Calu3 (cell line): Measurements from ENCODE around the gene MRPL51. TPM values are rescaled to one million over a fixed set of nuclear protein-coding genes. Genes with fewer than 3 reads are reported as not detected.

Experiments
- BruUV-seq: library from RNA; stranded (reverse); fragments of 400-500 nt; replicated peaks from 2 replicates; lab custom pipeline; 2021; lab: Mats Ljungman, UMichigan
- CTCF ChIA-PET: fragments of 300-600 bp; sonication (Branson Sonifier 250); formaldehyde crosslinking; loops from one replicate; lab custom pipeline; 2022; ENCODE audit warnings: antibody characterized with exemption; lab: Charles Lee
- DNase-seq: peaks from one replicate; pipeline ENCODE4 v3.0.0; 2022
- H3K27ac Mint-ChIP-seq: one replicate; pipeline ENCODE4 v1.8.0; 2022; ENCODE audit warnings: mixed read lengths; ENCODE audit not compliant: unreplicated experiment
- H3K27me3 Mint-ChIP-seq: one replicate; pipeline ENCODE4 v1.8.0; 2022; ENCODE audit warnings: mixed read lengths; ENCODE audit not compliant: unreplicated experiment
- H3K36me3 Mint-ChIP-seq: one replicate; pipeline ENCODE4 v1.8.0; 2022; ENCODE audit warnings: mild to moderate bottlenecking, moderate library complexity, mixed read lengths; ENCODE audit not compliant: insufficient read depth, unreplicated experiment
- H3K4me1 Mint-ChIP-seq: one replicate; pipeline ENCODE4 v1.8.0; 2022; ENCODE audit warnings: mild to moderate bottlenecking, low read depth, mixed read lengths; ENCODE audit not compliant: unreplicated experiment
- H3K4me3 Mint-ChIP-seq: one replicate; pipeline ENCODE4 v1.8.0; 2022; ENCODE audit warnings: mild to moderate bottlenecking, low read depth, moderate library complexity, mixed read lengths; ENCODE audit not compliant: unreplicated experiment
- H3K9me3 Mint-ChIP-seq: one replicate; pipeline ENCODE4 v1.8.0; 2022; ENCODE audit warnings: low read depth, mixed read lengths; ENCODE audit not compliant: unreplicated experiment
- intact Hi-C: fragments of 100-400 bp; cut with micrococcal nuclease; formaldehyde crosslinking; loops from one replicate; pipeline ENCODE4 v1.10.0; 2022; ENCODE audit not compliant: unreplicated experiment
- total RNA-seq: library from RNA; stranded (reverse); gene quantifications from 2 replicates; pipeline ENCODE4 v1.2.3, GENCODE V29; 2022
- TF ChIP-seq, protein P1 (sequence below): fragments of 200-600 bp; IDR thresholded peaks from one replicate; pipeline ENCODE4 v1.8.0; 2022; ENCODE audit warnings: antibody characterized with exemption; ENCODE audit not compliant: unreplicated experiment

MRPL51 gene
- total RNA-seq, 1 experiment from 2014 or later, result 220 TPM

DNA sequence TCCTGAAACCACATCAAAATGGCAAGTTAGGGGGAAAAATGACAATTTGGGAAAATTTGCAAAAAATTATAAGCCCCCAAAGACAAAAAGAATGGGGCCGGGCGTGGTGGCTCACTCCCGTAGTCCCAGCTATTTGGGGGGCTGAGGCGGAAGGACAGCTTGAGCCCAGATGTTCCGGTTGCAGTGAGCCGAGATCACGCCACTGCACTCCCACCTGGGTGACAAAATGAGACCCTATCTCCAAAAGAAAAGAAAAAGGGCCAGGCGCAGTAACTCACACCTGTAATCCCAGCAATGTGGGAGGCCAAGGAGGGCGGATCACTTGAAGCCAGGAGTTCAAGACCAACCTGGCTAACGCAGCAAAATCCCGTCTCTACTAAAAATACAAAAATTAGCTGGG, 20.6 kb downstream of the MRPL51 start:
- H3K9me3 Mint-ChIP-seq, result no peaks in the 10 kb centered on the region
- no TSS peak for BruUV-seq
- TF ChIP-seq, protein P1, sequence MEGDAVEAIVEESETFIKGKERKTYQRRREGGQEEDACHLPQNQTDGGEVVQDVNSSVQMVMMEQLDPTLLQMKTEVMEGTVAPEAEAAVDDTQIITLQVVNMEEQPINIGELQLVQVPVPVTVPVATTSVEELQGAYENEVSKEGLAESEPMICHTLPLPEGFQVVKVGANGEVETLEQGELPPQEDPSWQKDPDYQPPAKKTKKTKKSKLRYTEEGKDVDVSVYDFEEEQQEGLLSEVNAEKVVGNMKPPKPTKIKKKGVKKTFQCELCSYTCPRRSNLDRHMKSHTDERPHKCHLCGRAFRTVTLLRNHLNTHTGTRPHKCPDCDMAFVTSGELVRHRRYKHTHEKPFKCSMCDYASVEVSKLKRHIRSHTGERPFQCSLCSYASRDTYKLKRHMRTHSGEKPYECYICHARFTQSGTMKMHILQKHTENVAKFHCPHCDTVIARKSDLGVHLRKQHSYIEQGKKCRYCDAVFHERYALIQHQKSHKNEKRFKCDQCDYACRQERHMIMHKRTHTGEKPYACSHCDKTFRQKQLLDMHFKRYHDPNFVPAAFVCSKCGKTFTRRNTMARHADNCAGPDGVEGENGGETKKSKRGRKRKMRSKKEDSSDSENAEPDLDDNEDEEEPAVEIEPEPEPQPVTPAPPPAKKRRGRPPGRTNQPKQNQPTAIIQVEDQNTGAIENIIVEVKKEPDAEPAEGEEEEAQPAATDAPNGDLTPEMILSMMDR, result no peak
- peaks cover 23% of the 10 kb centered on the region for H3K36me3 Mint-ChIP-seq
- no peak for DNase-seq
- H3K4me3 Mint-ChIP-seq, result no peak overlapping the region
- no peak overlapping the region for H3K27ac Mint-ChIP-seq
- intact Hi-C loops, result loop anchor here (5.0 kb wide), 1 partner anchor 260 kb away; no protein-coding TSS in a partner anchor
- CTCF ChIA-PET, result no interaction called here
- H3K27me3 Mint-ChIP-seq, result no peaks in the 10 kb centered on the region
- H3K4me1 Mint-ChIP-seq, result peaks cover 18% of the 10 kb centered on the region

DNA sequence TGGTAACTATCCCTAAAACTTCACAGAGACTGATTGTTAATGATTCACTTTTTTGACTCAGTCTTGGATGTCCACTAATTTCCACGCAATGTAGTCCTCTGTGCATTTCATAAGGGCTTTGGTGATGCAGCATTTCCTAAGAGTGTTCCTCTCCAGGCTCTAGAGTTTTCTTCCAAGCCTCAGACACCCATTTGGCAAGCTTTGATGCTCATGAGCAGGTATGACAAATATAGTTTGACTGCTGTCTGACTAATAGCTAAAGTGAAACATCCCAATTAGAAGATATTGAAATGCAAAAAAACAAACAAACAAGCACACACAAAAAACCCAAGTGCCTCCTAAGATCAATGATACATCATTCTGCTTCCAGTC, 21.1 kb downstream of the MRPL51 start:
- peaks cover 23% of the 10 kb centered on the region for H3K36me3 Mint-ChIP-seq
- intact Hi-C loops, result loop anchor here (5.0 kb wide), 1 partner anchor 260 kb away; no protein-coding TSS in a partner anchor
- no peak overlapping the region for H3K27ac Mint-ChIP-seq
- BruUV-seq, result no TSS peak
- TF ChIP-seq, protein P1, result no peak
- H3K4me1 Mint-ChIP-seq, result peaks cover 18% of the 10 kb centered on the region
- H3K9me3 Mint-ChIP-seq, result no peaks in the 10 kb centered on the region
- no peak for DNase-seq
- no peaks in the 10 kb centered on the region for H3K27me3 Mint-ChIP-seq
- H3K4me3 Mint-ChIP-seq, result no peak overlapping the region
- CTCF ChIA-PET, result no interaction called here

DNA sequence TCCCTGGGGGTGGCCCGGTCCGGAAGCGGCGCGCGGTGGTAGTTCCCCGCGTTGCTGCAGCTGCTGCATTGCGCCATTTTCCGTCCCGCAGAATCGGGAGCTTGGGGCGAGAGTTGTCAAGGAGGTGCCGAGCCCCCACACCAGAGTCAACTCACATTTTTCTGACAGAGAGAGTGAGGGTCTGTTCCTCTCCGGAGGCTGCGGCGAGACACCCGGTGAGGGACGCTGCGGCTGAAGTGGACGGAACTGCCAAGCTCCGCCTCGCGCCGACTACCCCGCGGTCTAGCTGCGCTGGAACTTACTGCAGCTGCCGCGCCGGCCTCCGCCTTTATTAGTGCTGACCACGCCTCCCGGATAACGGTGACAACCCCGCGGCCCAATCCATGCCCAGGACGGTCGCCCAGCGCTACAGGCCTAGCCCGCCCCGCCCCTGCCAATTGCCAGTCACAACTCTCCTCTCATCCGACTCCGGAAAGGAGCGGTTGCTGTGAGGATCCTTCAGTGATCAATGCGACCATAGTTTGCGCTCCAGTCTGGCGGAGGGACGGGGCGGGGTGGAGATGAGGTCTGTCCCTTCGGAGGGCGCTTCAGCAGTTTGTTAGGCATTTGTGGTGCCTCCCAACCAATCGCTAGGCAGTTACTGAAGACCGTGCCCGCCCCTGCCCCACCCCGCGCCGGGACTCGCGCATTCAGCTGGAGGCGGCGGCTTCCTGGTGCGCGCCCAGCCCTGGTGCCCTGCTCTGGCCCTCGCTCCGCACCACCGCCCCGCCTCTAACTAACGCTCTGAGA, 22.5 kb downstream of the MRPL51 start, which contains the start of gene VAMP1:
Gene VAMP1 (minus strand): TSS at position 303 of the 789 bp plus-strand sequence. CDS start 146 bp downstream, at position 157.
- TF ChIP-seq, protein P1, result no peak
- H3K27me3 Mint-ChIP-seq, result no peaks in the 10 kb centered on the region
- peak within 1 kb of the TSS; percentile 57 for H3K27ac Mint-ChIP-seq
- DNase-seq, result peak; percentile 98
- CTCF ChIA-PET, result interaction anchor here (0.5 to 0.9 kb wide), 5 partner anchors 12 to 135 kb away, joined by 3 to 6 read pairs (median 3); partner anchors contain the start of gene GAPDH
- H3K9me3 Mint-ChIP-seq, result no peaks in the 10 kb centered on the region
- BruUV-seq, result no TSS peak
- intact Hi-C loops, result loop anchor here (5.0 kb wide), 1 partner anchor 258 kb away; no protein-coding TSS in a partner anchor
- H3K4me3 Mint-ChIP-seq, result peak within 1 kb of the TSS; percentile 83
- peaks cover 18% of the 10 kb centered on the region for H3K4me1 Mint-ChIP-seq
- peaks cover 28% of the 10 kb centered on the region for H3K36me3 Mint-ChIP-seq

DNA sequence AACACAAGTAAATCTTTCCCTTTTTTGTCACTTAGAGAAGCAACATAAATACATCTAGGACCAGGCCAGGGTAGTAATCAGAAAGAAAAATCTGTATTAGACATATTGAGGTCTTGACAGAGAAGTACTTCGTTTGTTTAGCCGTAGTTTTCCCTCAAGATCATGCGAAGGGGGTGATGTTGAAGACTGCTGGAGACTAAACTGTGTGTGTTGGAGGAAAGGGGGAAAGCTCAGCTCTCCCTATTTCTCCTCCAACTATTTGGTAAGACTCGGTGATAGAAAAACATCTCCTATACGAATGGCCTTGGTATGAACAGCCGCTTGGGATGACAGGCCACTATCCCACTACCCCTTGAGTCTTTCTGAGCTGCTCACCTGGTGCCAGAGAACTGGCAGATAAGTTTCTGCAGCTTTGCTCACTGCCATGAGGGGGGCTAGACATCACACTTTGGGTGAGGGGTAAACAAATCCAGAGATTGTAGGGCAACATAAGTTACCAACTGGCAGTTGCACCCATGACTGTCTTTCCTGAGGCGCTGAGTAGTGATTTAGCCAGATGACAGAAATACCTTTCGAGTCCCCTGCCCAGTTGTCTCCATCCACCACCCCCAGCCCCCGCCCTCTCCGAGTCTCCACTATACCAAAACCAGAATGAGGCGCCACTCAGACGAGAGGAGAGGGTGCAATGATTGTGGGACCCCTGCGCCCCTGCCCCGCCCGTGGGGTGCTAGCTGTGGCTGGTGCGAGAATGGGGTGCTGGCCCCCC, 23.3 kb downstream of the MRPL51 start:
- intact Hi-C loops, result loop anchor here (5.0 kb wide), 2 partner anchors 132 to 257 kb away; no protein-coding TSS in a partner anchor
- CTCF ChIA-PET, result no interaction called here

More for the DNA sequence above, 23.3 kb downstream of the MRPL51 start:
- Mint-ChIP-seq H3K36me3 (peaks cover 31% of the 10 kb centered on the region), H3K9me3 (no peaks in the 10 kb centered on the region), H3K27ac (no peak overlapping the region), H3K4me1 (peaks cover 18% of the 10 kb centered on the region), H3K4me3 (peak overlapping the region; percentile 83), H3K27me3 (no peaks in the 10 kb centered on the region)
- no peak for DNase-seq
- BruUV-seq, result TSS peak; percentile 46
- TF ChIP-seq, protein P1, result no peak
